Measurements from ENCODE around the gene TTC9C.
"Not testable (repeated sequence)": the region's sequence is repeated elsewhere in the genome, so short reads cannot be mapped to it uniquely, and the experiment has no call there.

Gene TTC9C

DNA sequence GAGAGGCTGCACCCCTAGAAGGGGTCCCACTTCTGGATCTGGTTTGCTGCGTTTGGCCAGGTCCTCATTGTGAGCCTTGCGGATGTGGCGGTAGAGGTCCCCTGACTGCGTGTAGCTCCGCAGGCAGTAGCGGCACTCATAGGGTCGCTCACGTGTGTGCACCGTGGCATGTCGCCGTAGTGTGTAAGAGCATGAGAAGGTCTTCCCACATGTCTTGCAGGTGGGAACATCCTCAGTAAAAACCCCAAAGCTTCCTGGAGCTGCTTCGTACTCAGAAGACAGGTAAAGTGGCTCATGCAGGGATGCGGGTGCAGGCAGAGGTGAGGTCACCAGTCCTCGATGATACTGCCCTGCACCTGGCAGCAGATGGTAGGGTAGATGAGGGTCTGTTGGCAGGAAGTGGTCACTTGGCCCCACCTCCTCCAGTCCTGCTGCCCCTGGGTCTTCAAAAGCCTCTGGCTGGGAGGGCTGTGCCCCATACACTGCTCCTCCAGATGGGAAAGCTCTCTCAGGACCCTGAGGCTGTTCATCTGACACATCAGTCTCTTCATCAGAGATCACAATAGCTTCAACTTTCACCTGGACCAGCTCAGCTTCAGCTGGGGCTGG, 24.0 kb downstream of the TTC9C start:
- DNase-seq (ENCODE audit: low spot score): no peak

DNA sequence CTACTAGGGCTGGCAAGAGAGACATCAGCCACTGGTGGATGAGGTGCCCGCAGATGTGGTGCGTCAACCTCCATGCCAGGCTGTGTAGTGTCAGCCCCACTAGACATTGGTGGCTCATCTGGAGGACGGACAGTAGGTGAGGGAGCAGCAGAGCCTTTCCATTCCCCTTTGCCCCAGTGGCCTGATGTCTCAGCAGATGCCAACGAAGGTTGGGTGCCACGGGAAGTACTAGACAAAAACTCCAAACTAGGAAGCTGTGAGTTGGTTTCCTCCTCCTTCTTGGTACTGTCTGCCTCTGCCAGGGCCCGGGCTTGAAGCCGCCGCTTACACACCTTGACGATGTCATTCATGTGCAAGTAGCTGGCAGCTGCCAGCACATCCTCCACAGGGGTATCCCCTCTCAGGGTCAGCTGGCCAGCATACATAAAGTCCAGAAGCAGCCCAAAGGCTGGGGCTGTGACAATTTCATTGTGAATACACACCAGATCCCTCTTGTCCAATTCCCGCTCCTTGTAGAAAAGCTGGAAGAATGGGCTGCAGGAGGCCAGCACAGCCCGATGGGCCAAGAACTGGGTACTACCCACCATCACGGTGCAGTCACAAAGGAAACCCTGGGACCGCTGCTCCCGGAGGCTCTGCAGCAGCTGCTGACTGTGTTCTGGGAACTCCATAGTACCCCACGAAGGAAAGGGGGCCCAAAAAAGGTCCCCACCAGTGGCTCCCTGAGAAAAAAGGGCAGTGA, 24.9 kb downstream of the TTC9C start:
- no peak for DNase-seq (ENCODE audit: low spot score)

GRCh38 chr11:62753736-62754603, 25.7 kb downstream of the TTC9C start, which contains the start of gene ZBTB3:
Gene ZBTB3 (minus strand): TSS chr11:62754160. CDS start chr11:62753664, 496 bp downstream.
- peak; percentile 97 for DNase-seq (ENCODE audit: low spot score)

GRCh38 chr11:62755086-62755615, 26.9 kb downstream of the TTC9C start:
- no peak for DNase-seq (ENCODE audit: low spot score)

DNA sequence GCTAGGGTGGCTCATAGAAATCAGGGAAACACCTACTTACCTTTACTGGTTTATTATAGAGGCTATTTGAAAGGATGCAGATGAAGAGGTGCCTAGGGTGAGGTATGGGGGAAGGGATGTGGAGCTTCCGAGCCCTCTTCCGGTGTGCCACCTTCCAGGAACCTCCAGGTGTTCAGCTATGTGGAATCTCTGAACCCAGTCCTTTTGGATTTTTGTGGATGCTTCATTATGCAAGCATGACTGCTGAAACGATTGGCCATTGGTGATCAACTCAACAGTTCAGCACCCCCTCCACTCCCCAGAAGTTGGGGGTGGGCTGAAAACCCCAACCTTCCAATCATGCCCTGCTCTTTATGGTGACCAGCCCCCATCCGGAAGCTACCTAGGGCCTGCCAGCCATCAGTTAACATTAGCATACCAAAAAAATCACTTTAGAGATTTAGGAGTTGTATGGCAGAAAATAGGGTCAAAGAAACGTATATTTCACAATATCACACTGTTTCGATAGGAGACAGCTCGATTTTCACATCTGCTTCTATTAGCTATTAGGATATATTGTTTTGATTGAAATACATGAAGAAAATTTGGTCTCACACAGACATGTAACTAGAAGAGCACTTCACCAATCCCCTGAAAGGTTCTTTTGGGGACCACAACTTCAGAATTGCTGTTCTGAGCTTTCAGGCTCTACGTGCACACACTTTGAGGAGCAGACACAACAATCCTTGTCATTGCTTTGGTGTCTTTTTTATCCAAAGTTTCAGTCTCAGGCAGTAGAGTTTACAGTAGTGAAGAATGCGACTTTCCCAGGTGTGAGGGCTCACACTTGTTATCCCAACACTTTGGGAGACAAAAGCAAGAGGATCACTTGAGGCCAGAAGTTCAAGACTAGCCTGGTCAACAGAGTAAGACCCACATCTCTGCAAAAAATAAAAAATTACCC, 29.8 kb downstream of the TTC9C start:
- DNase-seq (ENCODE audit: low spot score): no peak

GRCh38 chr11:62760867-62761227, 32.6 kb downstream of the TTC9C start:
- not testable (repeated sequence) for DNase-seq (ENCODE audit: low spot score)

- DNase-seq (ENCODE audit: low spot score): peak; percentile 30
These were observed 42.5 kb downstream of the TTC9C start for GRCh38 chr11:62770778-62771143.

- DNase-seq (ENCODE audit: low spot score): peak; percentile 97
These were observed 43.1 kb downstream of the TTC9C start, which contains the start of gene TAF6L for GRCh38 chr11:62771144-62772021. Gene TAF6L (plus strand): TSS chr11:62771396. CDS start chr11:62775784, 4,388 bp downstream.

DNA sequence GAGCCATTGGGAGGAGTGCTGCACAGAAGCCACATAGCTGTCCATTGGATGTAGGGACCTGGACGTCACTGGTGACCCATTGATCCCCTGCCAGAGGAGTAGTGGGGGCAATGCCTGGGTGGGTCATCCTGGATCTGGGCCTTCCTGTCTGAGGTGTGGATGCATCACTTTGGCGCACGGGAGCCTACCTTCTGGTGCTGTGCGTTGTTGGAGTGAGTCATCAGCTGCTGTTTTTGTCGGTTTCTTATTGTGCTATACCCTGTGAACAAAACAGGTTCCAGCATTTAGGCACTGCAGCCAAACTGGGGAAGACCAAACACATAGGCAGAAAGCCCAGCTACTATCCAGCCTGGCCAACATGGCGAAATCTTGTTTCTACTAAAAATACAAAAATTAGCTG, 46.1 kb downstream of the TTC9C start:
- no peak for DNase-seq (ENCODE audit: low spot score)

- DNase-seq (ENCODE audit: low spot score): no peak
These were observed 47.4 kb downstream of the TTC9C start for GRCh38 chr11:62775646-62776045.

GRCh38 chr11:62777389-62777788, 49.1 kb downstream of the TTC9C start:
- no peak for DNase-seq (ENCODE audit: low spot score)

GRCh38 chr11:62778441-62778840, 50.2 kb downstream of the TTC9C start:
- no peak for DNase-seq (ENCODE audit: low spot score)

DNA sequence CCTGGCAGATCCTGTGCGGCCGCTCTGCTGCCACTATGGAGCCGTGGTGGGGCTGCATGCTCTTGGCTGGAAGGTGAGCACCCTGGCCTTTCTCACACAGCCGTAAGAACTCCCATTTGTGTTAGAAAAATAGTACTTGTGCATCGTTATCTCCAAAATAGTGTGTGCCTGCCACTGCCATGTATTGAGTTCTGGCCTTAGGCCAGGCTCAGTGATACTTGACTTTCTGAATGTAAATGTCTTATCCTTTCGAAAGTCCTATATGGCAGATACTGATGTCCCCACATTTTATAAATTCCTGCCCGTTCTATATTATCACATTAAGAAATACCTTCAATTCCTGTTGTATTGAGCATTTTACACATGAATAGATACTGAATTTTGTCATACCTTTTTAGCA, 54.5 kb downstream of the TTC9C start:
- no peak for DNase-seq (ENCODE audit: low spot score)

DNA sequence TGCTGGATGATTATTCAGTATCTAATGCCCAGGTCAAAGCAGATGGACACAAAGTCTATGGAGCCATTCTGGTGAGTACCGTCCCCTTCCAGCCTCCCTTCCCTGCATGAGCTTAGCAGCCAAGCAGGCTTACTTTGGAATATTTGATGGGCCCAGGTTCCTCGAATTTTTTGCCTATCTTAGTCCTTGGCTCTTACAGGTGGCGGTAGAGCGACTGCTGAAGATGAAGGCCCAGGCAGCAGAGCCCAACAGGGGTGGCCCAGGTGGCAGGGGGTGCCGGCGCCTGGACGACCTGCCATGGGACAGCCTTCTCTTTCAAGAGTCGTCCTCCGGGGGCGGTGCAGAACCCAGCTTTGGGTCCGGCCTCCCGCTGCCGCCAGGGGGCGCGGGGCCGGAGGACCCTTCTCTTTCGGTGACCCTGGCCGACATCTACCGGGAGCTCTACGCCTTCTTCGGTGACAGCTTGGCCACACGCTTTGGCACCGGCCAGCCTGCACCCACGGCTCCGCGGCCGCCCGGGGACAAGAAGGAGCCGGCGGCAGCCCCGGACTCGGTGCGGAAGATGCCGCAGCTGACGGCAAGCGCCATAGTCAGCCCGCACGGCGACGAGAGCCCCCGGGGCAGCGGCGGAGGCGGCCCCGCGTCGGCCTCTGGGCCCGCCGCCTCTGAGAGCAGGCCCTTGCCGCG, 58.2 kb downstream of the TTC9C start:
- peak; percentile 94 for DNase-seq (ENCODE audit: low spot score)

GRCh38 chr11:62787005-62787759, 58.9 kb downstream of the TTC9C start, which contains the start of gene TMEM179B:
Gene TMEM179B (plus strand): TSS chr11:62787402. CDS start chr11:62787432, 30 bp downstream.
- peak; percentile 96 for DNase-seq (ENCODE audit: low spot score)
